NCI-H187 (cell line): ENCODE results near the gene OR4D11.
"Not testable (repeated sequence)": the region's sequence is repeated elsewhere in the genome, so short reads cannot be mapped to it uniquely, and the experiment has no call there.

Experiments used
- DNase-seq, 2 experiments: peaks; one replicate each; lab custom pipeline; 2025; lab: John Stamatoyannopoulos, UW

OR4D11 gene

DNA sequence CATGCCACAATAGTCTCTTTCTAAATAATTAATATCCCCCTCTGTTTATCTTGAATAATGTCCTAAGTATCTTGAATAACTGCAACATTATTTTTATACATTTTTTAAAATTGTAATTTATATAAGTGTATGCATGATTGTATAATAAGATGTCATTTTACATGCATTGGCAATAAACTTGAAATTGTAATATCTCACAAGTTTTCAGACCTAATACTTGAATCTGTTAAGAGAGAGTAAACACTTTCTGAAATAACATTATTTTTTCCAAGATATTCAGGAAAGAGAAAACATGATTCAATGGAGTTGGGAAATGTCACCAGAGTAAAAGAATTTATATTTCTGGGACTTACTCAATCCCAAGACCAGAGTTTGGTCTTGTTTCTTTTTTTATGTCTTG lies at the start of gene OR4D11:
Gene OR4D11, plus strand, starts transcription at position 301 of the 400 bp plus-strand sequence. Its CDS starts 0 bp downstream, at position 301.
- DNase-seq: no peak

DNA sequence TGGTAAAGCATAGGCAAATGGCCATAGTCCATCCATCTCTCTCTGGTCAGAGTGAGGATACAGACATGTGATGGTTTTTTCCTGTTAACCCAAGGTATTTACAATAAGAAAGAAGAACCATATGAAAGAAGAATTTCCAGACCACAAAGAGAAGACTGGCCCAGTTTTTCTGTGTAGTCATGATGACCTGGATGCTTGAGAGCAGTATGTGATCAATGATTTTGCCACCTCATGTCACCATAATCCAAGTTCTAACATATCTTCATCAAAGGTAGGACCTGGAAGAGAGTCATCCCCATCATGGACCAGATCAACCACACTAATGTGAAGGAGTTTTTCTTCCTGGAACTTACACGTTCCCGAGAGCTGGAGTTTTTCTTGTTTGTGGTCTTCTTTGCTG lies 46.7 kb upstream of the OR4D11 start, which contains the start of gene OR4D6:
Gene OR4D6, plus strand, starts transcription at position 301 of the 400 bp plus-strand sequence. Its CDS starts 0 bp downstream, at position 301.
- DNase-seq: no peak

DNA sequence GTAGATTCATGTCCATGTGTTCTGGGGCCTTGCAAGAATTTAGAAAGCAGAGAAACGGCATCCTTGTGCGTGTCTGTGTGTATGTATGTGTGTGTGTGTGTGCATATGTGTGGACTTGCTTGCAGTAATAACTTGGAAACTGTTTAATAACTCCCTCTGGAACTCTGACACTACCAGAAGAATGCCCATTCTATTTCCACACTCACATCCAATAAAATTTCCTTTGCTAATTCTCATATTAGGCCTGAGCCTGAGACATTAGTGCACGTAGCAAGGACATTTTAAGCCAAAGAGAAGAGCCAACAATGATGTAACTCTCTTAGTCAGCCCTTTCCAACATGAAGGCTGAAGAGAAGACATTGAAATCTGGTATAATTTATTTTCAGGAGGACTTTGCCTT lies 43.5 kb upstream of the OR4D11 start:
- no peak for DNase-seq

DNA sequence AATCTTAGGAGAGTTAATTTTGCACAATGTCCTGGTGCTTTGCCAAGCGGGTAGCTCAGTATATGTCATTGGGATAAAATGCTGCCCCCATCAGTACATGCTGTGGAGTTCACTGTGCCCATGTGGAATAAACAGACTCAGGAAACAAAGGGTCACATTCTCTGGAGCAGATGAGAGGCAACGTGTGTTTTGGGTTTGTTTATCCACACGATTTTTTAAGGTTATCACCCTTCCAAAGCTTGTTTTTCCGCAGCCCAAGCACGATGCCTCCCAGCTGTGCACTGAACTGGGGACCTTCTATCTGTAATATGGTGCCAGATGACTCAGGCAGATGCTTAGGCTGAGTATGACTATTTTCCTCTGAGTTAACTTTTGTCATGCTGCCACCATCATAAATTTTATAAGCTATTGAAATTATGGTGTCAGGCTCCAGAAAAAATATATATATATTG lies 40.2 kb upstream of the OR4D11 start:
- DNase-seq: no peak

DNA sequence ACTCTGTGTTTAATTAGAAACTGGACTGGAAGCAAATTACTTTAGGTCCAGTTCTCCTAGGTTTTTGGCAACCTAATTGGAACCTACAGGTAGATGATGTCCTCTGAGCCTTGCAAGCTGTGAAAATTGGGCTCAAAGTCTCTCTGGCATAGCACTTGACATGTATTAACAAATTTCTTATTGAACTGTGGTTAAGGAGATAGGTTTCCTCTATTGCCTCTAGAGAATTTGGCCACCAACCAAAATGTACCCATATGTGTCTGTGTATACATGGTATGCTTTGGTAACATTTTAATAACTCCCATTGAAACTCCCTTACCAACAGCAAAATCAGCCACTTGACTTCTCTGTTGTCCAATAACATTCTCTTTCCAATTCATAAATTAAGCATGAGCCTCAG lies 30.4 kb upstream of the OR4D11 start, which contains the start of gene OR4D10:
Gene OR4D10, plus strand, starts transcription at position 301 of the 400 bp plus-strand sequence. CDS start 4,115 bp downstream, outside the sequence.
- DNase-seq: no peak

DNA sequence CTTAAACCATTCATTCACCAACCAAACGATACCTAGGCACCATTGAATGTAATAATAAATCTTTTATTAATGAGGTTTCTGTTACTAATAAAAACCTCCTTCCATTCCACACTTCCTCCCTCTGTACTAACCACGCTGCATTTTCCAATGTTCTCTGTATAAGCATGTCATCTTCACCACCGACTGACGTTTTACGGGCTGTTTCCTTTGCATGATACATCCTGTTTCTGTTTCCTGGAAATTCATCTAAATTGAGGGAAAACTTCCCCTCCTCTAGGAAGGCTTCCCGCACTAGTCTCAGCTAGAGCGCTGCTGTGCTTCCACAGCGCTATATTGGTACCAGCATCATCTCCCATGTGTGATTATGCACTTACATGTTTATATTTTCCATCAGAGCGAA lies 28.2 kb upstream of the OR4D11 start:
- DNase-seq: no peak

DNA sequence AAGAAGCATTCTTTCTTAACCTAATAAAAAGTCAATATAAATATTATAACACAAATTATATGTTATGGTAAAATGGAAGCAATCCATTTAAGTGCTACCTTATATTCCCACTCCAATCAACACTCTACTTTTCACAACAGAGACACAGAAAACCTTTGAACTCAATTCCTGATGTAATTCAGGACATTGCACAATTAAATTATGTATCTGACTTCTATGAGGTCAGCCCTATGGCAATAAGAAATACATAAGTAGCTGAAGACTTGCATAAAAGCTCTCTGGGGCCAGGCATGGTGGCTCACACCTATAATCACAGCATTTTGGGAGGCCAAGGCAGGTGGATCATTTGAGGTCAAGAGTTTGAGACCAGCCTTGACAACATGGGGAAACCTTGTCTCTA lies 23.5 kb upstream of the OR4D11 start:
- no peak for DNase-seq

DNA sequence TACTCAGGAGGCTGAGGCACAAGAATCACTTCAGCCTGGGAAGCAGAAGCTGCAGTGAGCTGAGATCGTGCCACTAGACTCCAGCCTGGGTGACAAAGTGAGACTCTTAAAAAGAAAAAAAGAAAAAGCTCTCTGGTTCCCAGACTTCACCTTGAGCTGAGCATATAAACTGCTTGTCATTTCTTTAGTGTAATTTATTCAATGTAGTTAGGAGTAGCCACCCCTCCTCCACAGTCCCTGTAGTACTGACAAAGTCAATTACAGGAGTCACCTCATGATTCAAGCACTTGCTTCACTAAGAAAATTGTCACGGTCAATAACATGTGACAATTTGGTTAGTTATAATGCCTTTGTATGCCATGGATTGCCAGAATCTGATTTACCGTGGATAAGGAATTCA lies 23.0 kb upstream of the OR4D11 start:
- DNase-seq: no peak

DNA sequence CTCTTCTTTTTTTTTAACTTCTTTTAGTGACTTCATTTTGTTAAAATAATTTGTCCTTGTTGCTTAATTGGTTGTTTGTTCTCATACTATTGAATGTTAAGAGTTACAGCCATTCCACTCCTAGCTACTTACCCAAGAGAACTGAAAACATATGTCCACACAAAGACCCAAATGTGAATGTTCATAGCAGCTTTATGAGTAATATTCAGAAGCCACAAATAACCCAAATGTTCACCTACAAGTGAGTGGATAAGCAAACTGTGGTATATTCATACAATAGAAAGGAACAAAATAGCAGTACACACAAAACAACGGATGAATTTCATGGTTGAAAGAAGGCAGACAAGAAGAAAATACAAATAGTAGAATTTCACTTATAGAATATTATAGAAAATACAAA lies 1.4 kb upstream of the OR4D11 start:
- no peak for DNase-seq

DNA sequence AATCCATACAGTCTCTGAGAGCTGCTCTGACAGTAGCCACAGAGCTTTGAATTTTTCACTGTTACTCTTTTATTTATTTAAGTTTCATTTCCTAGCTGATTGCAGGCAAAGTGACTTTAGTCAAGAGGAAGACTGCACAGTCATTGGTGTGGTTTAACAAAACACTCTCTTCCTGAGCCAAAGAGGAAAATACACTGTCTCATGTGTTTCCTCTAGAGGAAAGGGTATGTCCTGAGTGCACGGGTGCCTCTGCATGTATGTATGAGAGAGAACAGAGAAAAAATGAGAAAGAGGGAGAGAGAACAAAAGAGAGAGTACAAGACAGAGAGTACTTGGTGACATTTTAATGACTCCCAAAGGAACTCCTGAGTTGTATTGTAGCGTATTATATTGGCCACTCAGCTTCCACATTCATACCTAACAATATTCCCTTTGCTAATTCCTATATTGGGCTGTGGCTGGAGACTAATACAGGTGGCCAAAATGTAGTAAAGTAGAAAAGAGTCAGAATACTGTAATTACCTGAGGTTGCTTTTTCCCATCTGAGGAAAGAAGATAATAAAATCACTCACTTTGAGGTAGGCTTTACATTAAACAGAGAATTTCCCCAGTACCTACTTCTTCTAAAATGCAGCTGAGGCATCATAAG lies 7.7 kb downstream of the OR4D11 start, which contains the start of gene OR4D9:
Gene OR4D9, plus strand, starts transcription at position 599 of the 649 bp plus-strand sequence. CDS start 3,374 bp downstream, outside the sequence.
- DNase-seq: no peak

DNA sequence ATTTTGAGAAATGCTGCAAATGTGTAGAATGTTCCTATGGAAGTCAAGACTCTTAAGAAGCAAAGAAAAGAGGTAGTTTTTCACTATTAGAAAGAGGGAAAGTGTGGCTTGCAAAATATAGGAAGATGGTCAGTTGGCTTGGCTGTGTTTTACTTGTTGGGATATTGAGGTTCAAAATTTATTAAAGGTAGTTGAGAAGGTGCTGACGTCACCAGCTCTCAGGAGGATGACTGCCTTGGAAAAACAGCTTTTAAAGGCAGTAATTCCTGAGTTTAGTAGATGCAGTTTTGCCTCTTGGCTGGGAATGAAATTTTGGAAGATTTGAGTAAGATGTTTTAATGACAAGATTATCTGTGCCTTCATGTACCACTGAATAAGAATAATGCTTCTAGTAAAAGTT lies 8.3 kb downstream of the OR4D11 start:
- DNase-seq: no peak

DNA sequence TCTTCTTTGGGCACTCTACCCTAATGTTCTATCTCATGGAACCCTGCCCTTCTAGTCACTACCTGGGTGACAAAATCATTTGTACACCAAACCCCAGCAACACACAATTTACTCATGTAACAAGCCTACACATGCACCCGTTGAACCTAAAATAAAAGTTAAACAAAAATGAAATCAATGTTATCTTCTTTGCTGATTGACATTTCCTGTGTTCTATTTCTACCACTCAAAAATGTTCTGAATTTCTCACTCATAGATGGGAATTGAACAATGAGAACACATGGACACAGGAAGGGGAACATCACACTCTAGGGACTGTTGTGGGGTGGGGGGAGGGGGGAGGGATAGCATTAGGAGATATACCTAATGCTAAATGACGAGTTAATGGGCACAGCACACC lies 16.8 kb downstream of the OR4D11 start:
- not testable (repeated sequence) for DNase-seq

DNA sequence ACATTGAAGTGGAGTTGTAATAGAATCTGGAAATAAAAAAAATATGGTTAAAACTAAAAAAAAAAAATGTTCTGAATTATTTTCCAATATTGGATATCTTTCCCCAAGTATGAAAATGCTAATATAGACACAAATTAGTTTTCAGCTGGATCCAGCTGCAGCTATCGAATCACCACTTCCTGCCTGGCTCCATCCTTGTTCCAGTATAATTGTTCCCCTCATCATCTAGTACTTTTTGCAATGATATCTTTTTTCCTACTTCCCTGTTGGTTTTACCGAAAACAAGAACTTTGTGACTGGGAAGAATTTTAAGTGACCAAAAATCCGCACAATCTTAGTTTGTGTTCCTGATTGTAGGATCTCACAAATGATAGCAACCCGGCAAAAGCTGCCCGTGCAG lies 17.4 kb downstream of the OR4D11 start:
- no peak for DNase-seq

DNA sequence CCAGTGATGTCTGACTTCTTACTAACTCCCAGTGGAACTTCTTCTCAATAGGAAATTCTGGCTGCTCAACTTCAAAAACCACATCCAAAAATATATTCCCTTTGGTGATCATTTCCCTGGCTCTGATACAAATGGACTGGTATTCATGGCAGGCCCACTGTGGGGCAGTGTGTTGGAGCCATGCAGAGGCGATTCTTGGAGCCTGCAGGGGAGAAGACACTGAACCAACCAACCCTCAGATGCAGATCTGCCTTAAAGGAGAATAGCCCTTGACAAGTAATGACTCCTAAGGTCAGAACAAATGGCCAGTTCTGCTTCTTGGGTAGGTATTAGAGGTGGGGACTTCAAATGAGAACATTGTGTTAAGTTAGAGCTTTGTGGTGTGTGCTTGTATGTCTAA lies 20.2 kb downstream of the OR4D11 start:
- no peak for DNase-seq

DNA sequence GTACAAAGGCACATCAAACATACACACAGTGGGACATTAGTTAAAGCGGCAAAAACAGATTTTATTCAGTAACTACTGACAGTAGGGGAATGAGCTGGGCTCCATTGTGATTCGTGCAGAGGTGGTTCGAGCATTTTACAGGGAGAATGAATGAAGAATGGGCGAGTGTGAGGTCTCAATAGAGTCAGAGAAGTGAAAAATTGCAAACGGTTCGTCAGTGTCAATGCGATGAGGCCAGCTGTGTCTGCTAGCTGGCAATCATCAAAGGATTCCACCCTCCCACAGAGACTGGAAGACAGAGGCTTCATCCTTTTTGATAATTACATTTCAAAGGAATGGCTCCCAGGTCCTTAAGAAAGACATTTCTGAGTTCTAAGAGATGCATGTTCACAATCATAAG lies 25.3 kb downstream of the OR4D11 start:
- no peak for DNase-seq

DNA sequence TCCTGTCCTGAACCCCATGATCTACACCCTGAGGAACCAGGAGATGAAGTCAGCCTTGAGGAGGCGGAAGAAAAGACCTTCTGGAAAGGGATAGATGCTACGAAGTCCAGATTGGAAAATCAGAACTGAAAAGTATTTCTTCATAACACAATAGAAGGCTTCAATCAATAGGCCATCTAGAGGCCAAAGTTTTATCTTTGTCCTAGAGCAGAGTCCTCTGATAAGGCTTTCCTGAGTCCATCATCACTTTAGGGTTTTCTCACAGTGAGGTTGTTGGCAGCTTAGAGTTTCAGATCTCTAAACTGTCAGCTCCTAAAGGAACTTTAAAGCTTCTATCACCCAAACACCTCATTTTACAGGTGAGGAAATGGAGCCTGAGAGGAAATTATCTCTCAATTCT lies 29.2 kb downstream of the OR4D11 start:
- DNase-seq: no peak

DNA sequence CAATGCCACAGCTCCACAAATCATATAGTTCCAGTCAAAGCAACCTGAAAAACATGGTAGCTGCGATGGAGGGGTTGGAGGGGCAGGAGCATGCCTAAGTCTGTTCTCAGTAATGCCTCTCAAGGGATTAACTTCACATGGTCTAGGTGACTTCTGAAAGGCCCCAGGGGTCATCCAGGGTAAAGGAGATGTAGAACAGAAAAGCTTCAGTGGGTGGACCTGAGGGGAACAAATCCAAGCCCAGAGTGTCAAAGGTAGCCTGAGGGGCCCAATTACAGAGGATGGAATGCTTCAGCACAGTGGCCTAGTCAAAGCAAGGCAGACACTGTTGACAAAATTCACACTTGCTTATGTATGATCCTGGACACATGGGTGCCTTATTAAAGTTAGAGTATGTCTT lies 31.3 kb downstream of the OR4D11 start:
- no peak for DNase-seq

DNA sequence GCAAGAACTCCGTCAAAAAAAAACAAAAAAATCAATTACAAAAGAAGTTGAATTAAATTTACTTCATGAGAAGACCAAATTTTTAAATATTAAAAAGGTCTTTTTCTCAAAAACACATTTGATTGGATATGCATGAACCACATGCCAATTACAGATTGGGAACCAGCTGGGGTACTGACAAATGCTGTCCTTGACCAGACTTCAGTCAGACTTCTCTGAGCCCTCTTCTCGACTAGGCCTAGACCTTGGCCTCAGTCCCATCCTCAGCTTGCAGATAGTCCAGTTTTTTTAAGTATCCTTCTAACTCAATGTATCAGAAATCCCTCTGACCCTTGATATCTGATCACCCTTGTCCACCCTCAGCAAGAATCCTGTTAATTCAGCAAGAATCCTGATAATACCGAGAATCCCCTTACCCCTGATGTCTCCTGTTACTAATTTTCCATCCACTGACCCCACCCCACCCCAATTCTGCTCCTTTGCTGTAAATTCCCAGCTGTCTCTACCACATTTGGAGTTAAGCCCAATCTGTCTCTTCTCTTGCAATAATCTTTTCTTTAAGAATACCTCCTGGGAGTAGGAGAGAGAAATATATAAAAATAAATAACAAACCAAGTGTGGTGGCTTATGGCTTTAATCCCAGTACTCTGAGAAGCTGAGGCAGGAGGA lies 38.9 kb downstream of the OR4D11 start:
- no peak for DNase-seq

DNA sequence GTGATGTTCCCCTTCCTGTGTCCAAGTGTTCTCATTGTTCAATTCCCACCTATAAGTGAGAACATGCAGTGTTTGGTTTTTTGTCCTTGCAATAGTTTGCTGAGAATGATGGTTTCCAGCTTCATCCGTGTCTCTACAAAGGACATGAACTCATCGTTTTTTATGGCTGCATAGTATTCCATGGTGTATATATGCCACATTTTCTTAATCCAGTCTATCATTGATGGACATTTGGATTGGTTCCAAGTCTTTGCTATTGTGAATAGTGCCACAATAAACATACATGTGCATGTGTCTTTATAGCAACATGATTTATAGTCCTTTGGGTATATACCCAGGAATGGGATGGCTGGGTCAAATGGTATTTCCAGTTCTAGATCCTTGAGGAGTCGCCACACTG lies 40.3 kb downstream of the OR4D11 start:
- DNase-seq: not testable (repeated sequence)

DNA sequence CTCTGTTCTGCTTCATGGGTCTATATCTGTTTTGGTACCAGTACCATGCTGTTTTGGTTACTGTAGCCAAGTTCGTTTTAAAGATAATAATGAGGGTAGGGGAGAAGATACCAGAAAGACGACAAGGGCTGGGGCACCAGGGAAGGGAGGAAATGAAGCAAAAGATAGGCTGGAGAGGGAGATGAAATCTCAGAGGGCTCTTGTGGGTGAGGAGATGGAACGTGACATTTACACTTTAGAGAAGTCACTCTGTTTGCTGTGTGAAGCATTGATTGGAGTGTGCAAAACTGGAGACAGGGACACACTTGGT lies 41.4 kb downstream of the OR4D11 start:
- DNase-seq: no peak

DNA sequence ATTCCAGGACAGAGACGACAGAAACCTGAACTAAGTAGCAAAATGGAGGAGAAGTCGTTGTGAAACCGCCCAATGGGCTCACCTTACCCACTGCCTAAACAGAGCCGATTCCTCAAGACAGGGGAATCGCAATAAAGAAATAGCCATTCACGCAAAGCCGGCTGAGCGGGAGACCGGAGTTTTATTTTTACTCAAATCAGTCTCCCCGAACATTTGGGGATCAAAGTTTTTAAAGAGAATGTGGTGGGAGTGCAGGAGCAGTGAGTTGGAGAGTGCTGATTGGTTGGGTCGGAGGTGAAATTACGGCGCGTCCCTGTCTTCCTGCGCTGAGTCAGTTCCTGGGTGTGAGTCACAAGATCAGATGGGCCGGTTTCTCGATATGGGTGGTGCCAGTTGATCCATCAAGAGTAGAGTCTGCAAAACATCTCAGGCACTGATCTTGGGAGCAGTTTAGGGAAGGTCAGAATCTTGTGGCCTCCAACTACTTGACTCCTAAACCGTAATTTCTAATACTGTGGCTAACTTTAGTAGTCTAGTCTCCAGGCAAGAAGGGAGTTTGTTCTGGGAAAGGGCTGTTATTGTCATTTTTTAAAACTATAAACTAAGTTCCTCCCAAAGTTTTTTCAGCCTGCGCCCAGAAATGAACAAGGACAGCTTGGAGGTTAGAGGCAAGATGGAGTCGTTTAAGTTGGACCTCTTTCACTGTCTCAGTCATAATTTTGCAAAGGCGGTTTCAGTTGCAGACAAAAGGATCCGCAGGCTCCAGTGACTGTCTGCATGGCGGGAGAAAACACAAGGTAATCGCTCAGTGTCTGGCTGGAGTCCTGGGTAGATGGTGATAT lies 42.0 kb downstream of the OR4D11 start:
- no peak for DNase-seq

DNA sequence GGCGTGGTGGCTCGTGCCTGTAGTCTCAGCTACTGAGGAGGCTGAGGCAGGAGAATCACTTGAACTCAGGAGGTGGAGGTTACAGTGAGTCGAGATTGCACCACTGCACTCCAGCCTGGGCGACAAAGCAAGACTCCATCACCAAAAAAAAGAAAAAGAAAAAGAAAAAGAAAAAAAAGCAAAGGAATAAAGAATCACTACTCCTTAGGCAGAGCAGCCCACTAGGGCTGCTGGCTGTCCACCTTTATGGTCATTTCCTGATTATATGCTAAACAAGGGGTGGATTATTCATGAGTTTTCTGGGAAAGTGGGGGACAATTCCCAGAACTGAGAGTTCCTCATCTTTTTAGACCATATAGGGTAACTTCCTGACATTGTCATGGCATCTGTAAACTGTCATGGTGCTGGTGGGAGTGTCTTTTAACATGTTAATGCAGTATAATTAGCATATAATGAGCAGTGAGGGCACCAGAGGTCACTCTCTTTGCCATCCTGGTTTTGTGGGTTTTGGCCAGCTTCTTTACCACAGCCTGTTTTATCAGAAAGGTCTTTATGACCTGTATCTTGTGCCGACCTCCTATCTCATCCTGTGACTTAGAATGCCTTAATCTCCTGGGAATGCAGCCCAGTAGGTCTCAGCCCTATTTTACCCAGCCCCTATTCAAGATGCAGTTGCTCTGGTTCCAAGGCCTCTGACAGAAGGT lies 44.4 kb downstream of the OR4D11 start:
- DNase-seq: not testable (repeated sequence)
